ENCODE data around the gene FAAP20. TPM values are rescaled to one million over a fixed set of nuclear protein-coding genes. Genes with fewer than 3 reads are reported as not detected.

Gene FAAP20
- total RNA-seq (62.6 and 69.8 TPM in 2 replicates), polyA plus RNA-seq (31.5 and 57.8 TPM in 2 replicates), polyA minus RNA-seq (6.2 and 8.0 TPM in 2 replicates), Bru-seq, nascent RNA (percentile 51 among the genes with signal in this experiment), BruChase-seq, experiment 1, labeled RNA remaining after a 6-hour chase (percentile 78 among the genes with signal in this experiment), BruChase-seq, experiment 2, labeled RNA remaining after a 2-hour chase (percentile 69 among the genes with signal in this experiment)
- 12.5 and 21.8 TPM in 2 replicates for polyA plus RNA-seq (2011; cell fraction: cytosol; rRNA removed)
- polyA plus RNA-seq (2011; cell fraction: nucleus; rRNA removed) = 27.2 and 31.3 TPM in 2 replicates
- 20.7 and 41.9 TPM in 2 replicates for polyA plus RNA-seq (2012)
- 6.8 TPM for polyA minus RNA-seq (2011; cell fraction: cytosol; rRNA and poly(A)+ RNA removed)
- polyA minus RNA-seq (2011; cell fraction: nucleus; rRNA and poly(A)+ RNA removed) = 4.2 and 8.6 TPM in 2 replicates
- long read RNA-seq, transcript FAAP20-212 (3 exons, 701 nt) = minor isoform, 5 of 197 reads
- long read RNA-seq, transcript FAAP20-202 (4 exons, 729 nt) = major isoform, 106 of 197 reads
- long read RNA-seq, transcript FAAP20-201 (3 exons, 569 nt) = minor isoform, 11 of 197 reads
- long read RNA-seq, transcript FAAP20-203 (4 exons, 811 nt) = minor isoform, 9 of 197 reads
- long read RNA-seq, partial matches to known transcripts = 23 of 197 reads
- long read RNA-seq, other reads (novel, unspliced or antisense) = 39 of 197 reads

GRCh38 chr1:2194319-2194897, at the start of gene FAAP20:
TSS of gene FAAP20 (minus strand) at chr1:2194772. CDS start at chr1:2194749, 23 bp downstream.
- peak within 1 kb of the TSS; percentile 97 for H3K4me2 ChIP-seq (ENCODE audit: insufficient read depth, low read length)
- peak within 1 kb of the TSS; percentile 78 for H3K27ac ChIP-seq (ENCODE audit: insufficient read depth, low read depth, low read length)
- CTCF ChIA-PET = interaction anchor here (0.7 to 12.3 kb wide), 36 partner anchors 10 to 1230 kb away, joined by 3 to 631 read pairs (median 7); partner anchors contain the start of genes MORN1, PANK4, PEX10 and RER1
- no peaks in the 10 kb centered on the region for H3K9me3 ChIP-seq (replicated peaks; ENCODE audit: control insufficient read depth, insufficient read depth, low read length)
- peaks cover 13% of the 10 kb centered on the region for H3K79me2 ChIP-seq (ENCODE audit: control insufficient read depth, insufficient read depth, low read length)
- no TSS peak for BruUV-seq (replicated peaks)
- DNase-seq (ENCODE audit: low read depth, low spot score) = no peak
- no peaks in the 10 kb centered on the region for H3K36me3 ChIP-seq (ENCODE audit: control insufficient read depth in 2 of 2, extremely low read depth in 1 of 2, insufficient read depth in 2 of 2, low read length in 2 of 2)
- intact Hi-C loops (cut with micrococcal nuclease) (loop anchor here (2.0 to 10.0 kb wide), 4 partner anchors 84 to 1230 kb away; partner anchors contain the start of genes MORN1 and RER1), dilution Hi-C loops (cut with MboI; ENCODE audit: extremely low pct_ligation_motif_present, low sequenced_read_pairs) (loop anchor here (10.0 kb wide), 1 partner anchor 180 kb away; no protein-coding TSS in a partner anchor)
- peak within 1 kb of the TSS; percentile 61 for H3K9ac ChIP-seq (replicated peaks; ENCODE audit: extremely low read depth, insufficient read depth, low read length)
- H3K27me3 ChIP-seq (ENCODE audit: control insufficient read depth in 2 of 2, insufficient read depth in 2 of 2, low read length in 2 of 2) = no peaks in the 10 kb centered on the region
- no peaks in the 10 kb centered on the region for H3K9me1 ChIP-seq (replicated peaks; ENCODE audit: control insufficient read depth, extremely low read depth, insufficient read depth, low read length)
- no peaks in the 10 kb centered on the region for H4K20me1 ChIP-seq (replicated peaks; ENCODE audit: control insufficient read depth, extremely low read depth, insufficient read depth, low read length)
- POLR2A ChIA-PET = interaction anchor here (1.0 to 1.1 kb wide), 2 partner anchors 10 to 187 kb away, joined by 9 to 15 read pairs; no protein-coding TSS in a partner anchor
- peaks cover 23% of the 10 kb centered on the region for H3K4me1 ChIP-seq (ENCODE audit: control insufficient read depth, extremely low read depth, insufficient read depth, low read length)
- H2AFZ ChIP-seq (ENCODE audit: low read depth, low read length) = peak within 1 kb of the TSS; percentile 95
- TF ChIP-seq CTCF (IDR thresholded peaks at IDR 0.05; ENCODE audit: extremely low read depth in 1 of 2, insufficient read depth in 1 of 2, low read depth in 1 of 2, low read length in 2 of 2) = no peak
- TF ChIP-seq GATA2 (IDR thresholded peaks at IDR 0.05; ENCODE audit: insufficient read depth, insufficient read length, low read depth, low read length) = no peak
- peak; percentile 85 for TF ChIP-seq POLR2AphosphoS5 (IDR thresholded peaks at IDR 0.05; ENCODE audit: insufficient read depth, low read depth, low read length)
- peak; percentile 70 for TF ChIP-seq POLR2A (IDR thresholded peaks at IDR 0.05; ENCODE audit: low read depth, low read length)
- no peak for FAIRE-seq
- H3K4me3 ChIP-seq (replicated peaks in 1 of 3; ENCODE audit: insufficient read depth in 1 of 3, low read depth in 1 of 3, low read length in 3 of 3) = peak within 1 kb of the TSS; percentile 71 to 92 (median 73)
